B cell (primary cell): Measurements from ENCODE around the gene ATP1B4.

Source experiments
- CTCF ChIP-seq: fragments of 200-600 bp; IDR thresholded peaks from one replicate; pipeline ENCODE4 v1.8.0; 2022; ENCODE audit warnings: antibody characterized with exemption, mild to moderate bottlenecking
- EZH2 ChIP-seq: IDR thresholded peaks from 2 replicates; pipeline ENCODE4 v1.6.1; 2012; ENCODE audit warnings: borderline replicate concordance, low read depth, mild to moderate bottlenecking, moderate library complexity, low read length; ENCODE audit not compliant: insufficient read depth, poor library complexity, severe bottlenecking

GRCh38 chrX:120335289-120335688 lies 26.6 kb upstream of the ATP1B4 start:
- TF ChIP-seq CTCF (no peak), EZH2 (no peak)
